GM21576 (cell line): ENCODE measurements around the gene SHANK1.

Experiments used
- ATAC-seq: cut with Tn5 transposase; IDR thresholded peaks from one replicate; pipeline ENCODE4 v1.9.1; 2021; ENCODE audit warnings: mild to moderate bottlenecking, moderate library complexity; ENCODE audit not compliant: unreplicated experiment

Gene SHANK1

DNA sequence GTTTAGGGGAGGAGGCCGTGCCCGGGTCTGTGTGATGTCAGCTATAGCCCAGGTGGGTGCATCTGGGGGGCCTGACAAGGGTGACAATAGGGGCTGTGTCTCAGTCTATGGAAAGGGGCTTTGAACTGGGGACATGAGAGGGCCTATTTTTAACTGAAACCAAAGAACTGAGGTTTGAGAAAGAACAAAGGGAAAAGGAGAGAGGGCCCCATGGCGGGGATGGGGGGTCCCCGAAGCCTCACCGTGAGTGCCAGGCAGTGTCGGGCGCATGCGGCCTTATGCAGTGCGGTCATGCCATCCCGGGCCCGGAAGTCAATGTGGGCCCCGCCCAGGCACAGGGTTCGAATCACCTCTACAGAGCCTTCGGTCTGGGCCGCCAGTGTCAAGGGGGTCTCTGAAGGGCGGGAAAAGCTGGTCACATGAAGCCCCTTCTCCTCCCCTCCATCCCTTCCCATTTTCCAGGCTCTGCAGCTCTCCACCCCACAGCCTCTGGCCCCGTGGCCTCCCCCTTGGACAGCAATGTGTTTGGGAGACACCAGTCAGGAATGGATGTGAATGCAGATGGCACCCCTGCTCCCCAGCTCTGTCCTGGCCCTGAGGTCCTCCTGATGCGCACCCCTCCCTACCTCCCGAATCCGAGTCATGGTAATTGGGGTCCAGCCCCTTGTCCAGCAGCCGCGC, 5.9 kb downstream of the SHANK1 start:
- ATAC-seq = no peak

DNA sequence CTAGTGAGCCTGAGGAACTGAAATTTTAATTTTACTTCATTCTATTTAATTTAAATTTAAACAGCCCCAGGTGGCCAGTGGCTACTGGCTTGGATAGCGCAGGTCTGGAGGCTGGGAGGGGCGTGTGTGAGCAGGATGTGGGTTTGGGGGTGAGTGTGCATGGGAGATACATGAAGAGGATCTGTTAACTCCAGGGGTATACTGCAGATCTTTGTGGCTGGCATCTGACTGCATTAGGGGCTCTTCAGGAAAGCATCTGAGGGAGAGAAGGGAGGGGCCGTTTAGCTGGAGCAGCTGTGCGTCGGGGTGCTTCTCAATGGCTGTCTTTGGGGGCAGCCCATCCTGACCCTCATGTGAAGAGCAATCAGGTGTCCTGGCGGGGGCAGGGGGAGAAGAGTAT, 6.8 kb downstream of the SHANK1 start:
- ATAC-seq = no peak

GRCh38 chr19:50711805-50712204, 7.8 kb downstream of the SHANK1 start:
- no peak for ATAC-seq

- no peak for ATAC-seq
Measured at GRCh38 chr19:50711196-50711595, 8.4 kb downstream of the SHANK1 start.

DNA sequence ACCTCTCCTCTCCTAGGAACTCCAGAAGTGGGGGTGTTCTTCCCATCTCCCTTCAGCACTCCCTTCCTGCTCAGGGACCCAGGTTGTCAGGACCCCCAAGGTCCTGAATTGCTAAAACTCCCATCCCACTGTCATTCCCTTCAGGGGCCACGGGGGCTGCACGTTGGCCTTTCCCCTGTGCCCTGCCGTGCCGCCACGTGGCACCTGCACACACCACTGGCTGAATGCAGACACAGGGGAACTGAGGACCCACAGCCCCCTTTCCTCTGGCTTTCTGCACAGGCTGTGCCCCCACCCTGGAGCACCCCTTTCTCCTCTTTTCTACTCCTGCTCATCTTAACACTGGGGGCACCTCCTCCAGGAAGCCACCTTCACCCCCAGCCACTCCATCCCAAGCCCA, 9.0 kb downstream of the SHANK1 start:
- ATAC-seq = no peak

GRCh38 chr19:50710094-50710493, 9.5 kb downstream of the SHANK1 start:
- no peak for ATAC-seq

- no peak for ATAC-seq
Measured at GRCh38 chr19:50708179-50708879, 11.3 kb downstream of the SHANK1 start.

- ATAC-seq = no peak
Measured at GRCh38 chr19:50706387-50706786, 13.2 kb downstream of the SHANK1 start.

GRCh38 chr19:50705422-50706019, 14.1 kb downstream of the SHANK1 start:
- ATAC-seq = no peak

GRCh38 chr19:50703915-50704796, 15.4 kb downstream of the SHANK1 start:
- no peak for ATAC-seq

GRCh38 chr19:50702871-50703829, 16.5 kb downstream of the SHANK1 start:
- ATAC-seq = no peak

DNA sequence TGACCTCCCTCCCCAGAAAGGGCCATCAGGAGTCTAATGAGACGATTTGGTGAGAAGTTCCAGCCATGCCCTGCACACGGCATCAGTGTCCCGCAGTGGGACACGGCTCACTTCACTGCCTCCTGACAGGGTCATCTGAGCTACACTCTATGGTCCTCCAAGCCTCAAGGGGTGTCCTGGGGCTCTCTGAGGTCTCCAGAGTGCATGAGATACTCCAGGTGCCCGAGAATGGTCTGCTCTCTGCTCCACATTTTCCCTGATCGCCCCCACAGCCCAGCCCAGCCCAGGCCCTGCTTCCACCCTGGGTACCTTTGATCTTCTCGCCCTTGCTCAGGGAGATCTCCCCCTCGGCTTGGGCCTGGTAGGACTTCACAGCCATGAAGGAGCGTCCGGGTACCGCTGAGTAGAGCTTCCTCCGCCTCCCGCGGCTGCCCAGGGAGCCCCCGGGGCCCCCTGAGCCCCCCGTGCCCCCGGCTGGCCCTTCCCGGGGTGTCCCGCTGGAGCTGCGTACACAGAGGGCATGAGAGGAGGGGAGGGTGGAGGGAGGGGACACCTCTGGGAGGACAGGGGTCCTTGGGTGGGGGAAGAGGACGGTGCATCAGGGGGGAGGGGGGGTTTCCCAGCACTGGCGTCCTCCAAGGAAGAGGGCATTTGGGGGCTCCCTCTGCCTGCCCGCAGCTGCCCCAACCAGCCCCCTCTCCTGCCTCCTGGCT, 17.3 kb downstream of the SHANK1 start:
- no peak for ATAC-seq

GRCh38 chr19:50701367-50701985, 18.1 kb downstream of the SHANK1 start:
- ATAC-seq = no peak

- no peak for ATAC-seq
Measured at GRCh38 chr19:50697414-50698124, 22.0 kb downstream of the SHANK1 start.

DNA sequence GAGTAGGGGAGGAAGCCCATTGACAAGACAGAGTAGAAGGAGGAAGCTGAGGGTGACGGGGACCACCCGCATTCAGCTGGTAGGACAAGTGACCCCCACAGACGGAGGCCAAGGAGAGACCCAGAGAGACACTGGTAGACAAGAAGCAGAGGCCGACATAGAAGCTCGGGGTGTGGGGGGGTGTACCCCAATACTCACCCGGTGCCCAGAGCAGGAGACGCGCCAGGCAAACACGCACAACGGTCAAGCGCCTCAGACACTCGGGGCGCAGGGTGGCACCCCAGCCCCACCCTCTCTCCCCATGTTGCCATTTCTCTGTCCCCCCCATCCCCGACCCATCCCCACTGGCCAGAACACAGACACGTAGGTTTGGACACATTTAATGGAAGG, 23.5 kb downstream of the SHANK1 start:
- ATAC-seq = no peak

DNA sequence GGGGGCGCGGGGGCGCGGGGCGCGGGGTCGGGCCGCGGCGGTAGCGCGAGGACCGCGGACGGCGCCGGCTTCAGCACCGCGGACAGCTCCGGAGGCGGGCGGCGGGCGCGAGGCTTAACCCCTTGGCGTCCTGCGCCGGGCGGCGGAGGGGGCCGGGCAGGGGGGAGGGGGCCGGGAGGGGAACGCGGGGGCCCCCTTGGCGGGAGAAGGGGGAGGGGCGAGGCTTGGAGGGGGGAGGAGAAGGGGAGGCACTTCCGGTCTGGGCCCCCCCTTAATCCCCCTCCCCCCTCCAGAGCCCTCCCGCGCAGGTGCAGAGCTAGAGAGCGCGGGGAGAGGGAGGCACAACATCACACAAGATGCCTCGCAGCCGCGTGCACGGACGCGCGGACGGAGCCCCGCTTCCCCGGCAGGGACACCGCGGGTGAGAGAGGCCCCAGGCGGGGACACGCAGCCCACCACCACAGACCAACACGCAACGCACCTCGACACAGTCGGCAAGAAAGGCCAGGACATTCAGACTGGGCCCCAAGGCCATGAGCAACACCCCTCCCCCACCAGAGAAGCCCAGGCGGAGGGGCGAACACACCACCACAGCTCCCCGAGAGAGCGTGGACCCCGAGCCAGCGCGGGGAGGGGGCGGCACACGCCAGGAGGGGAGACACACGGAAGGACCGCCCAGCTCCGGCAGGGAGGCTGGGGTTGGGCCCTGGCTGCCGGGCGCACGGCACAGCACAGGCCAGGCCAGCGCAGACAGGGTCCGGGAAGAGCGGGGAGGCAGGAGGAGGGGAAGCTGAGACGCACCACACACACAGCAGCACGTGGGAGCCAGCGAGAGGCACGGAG, 24.1 kb downstream of the SHANK1 start:
- ATAC-seq = no peak

- ATAC-seq = no peak
Measured at GRCh38 chr19:50694815-50695145, 24.8 kb downstream of the SHANK1 start.
